ENCODE data around the gene POU2F1.

Gene POU2F1

DNA sequence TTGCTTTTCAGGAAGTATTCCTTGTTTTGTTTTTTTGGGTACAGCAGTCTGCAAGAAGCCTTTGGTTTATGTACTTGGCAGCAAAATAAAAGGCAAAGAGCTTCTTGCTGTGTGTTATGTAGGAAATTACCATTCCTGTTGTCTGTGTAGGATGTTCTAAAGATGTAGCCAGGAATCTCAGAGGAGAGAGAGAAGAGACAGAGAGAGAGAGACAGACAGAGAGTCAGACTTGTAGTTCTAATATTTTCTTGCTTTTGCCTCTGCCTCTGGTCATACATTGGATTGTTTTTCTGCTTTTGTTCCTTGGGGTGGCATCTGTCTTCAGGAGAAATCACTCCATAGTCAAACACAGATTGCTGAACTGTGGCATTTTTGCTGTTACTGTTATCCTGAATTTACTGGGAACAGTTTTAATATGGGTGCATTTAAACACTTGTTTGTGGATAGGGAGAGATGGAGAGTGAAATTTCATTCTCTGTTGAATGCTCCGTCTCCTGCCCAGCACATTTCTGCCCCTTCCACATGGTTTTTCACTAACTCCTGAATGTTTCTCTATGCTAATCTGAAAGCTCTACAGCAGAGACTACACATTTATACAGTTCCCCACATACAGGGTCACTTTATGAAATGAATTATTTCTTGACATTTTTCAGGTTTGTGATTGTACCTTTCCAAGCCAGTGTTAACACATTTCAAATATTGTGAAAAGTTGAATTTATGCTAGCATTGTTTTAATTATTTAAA, 49.8 kb downstream of the POU2F1 start:
- H3K27me3 ChIP-seq (ENCODE audit: low read length): no peaks in the 10 kb centered on the region
- H3K9me3 ChIP-seq (ENCODE audit: insufficient read depth, low read length): no peaks in the 10 kb centered on the region
- no peaks in the 10 kb centered on the region for H4K20me1 ChIP-seq (ENCODE audit: low read depth, low read length)
- no peaks in the 10 kb centered on the region for H3K36me3 ChIP-seq (ENCODE audit: low read length)
- no peak overlapping the region for H3K27ac ChIP-seq (ENCODE audit: low read depth, low read length)
- H3K9ac ChIP-seq (ENCODE audit: low read length): no peak overlapping the region
- no peak overlapping the region for H3K4me3 ChIP-seq (ENCODE audit: insufficient read depth, low read length, poor library complexity, severe bottlenecking)
- H3F3A ChIP-seq (ENCODE audit: insufficient read depth): no peaks in the 10 kb centered on the region
- TF ChIP-seq, protein P1, sequence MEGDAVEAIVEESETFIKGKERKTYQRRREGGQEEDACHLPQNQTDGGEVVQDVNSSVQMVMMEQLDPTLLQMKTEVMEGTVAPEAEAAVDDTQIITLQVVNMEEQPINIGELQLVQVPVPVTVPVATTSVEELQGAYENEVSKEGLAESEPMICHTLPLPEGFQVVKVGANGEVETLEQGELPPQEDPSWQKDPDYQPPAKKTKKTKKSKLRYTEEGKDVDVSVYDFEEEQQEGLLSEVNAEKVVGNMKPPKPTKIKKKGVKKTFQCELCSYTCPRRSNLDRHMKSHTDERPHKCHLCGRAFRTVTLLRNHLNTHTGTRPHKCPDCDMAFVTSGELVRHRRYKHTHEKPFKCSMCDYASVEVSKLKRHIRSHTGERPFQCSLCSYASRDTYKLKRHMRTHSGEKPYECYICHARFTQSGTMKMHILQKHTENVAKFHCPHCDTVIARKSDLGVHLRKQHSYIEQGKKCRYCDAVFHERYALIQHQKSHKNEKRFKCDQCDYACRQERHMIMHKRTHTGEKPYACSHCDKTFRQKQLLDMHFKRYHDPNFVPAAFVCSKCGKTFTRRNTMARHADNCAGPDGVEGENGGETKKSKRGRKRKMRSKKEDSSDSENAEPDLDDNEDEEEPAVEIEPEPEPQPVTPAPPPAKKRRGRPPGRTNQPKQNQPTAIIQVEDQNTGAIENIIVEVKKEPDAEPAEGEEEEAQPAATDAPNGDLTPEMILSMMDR (IDR thresholded peaks at IDR 0.05; ENCODE audit: insufficient read depth, low read length, poor library complexity, severe bottlenecking): no peak
- no peak for TF ChIP-seq EZH2phosphoT487 (conservative IDR thresholded peaks at IDR 0.05; ENCODE audit: low read length)
- no peaks in the 10 kb centered on the region for H3K9me2 ChIP-seq (replicated peaks; ENCODE audit: insufficient read depth, low read length)
- H3K4me2 ChIP-seq (ENCODE audit: low read depth, low read length, poor library complexity, severe bottlenecking): no peak overlapping the region
- no peak overlapping the region for H2AFZ ChIP-seq (ENCODE audit: low read depth, low read length, severe bottlenecking)
- no peaks in the 10 kb centered on the region for H3K79me2 ChIP-seq (ENCODE audit: insufficient read depth, low read length)

DNA sequence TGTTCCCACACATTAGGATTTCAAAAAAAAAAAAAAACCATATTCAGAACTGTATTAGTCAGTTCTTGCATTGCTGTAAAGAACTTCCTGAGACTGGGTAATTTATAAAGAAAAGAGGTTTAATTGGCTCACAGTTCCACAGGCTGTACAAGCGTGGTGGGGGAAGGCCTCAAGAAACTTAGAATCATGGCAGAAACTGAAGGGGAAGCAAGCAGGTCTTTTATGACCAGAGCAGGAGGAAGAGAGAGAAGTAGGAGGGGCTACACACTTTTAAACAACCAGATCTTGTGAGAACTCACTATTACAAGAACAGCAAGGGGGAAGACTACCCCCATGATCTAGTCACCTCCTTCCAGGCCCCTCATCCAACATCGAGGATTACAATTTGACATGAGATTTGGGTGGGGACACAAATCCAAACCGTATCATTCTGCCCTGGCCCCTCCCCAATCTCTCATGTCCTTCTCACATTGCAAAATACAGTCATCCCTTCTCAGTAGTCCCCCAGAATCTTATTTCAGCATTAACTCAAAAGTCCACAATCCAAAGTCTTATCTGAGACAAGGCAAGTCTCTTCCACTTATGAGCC, 51.8 kb downstream of the POU2F1 start:
- no peaks in the 10 kb centered on the region for H3K27me3 ChIP-seq (ENCODE audit: low read length)
- H3K9me2 ChIP-seq (replicated peaks; ENCODE audit: insufficient read depth, low read length): no peaks in the 10 kb centered on the region
- no peaks in the 10 kb centered on the region for H4K20me1 ChIP-seq (ENCODE audit: low read depth, low read length)
- H2AFZ ChIP-seq (ENCODE audit: low read depth, low read length, severe bottlenecking): no peak overlapping the region
- H3K9me3 ChIP-seq (ENCODE audit: insufficient read depth, low read length): no peaks in the 10 kb centered on the region
- H3K79me2 ChIP-seq (ENCODE audit: insufficient read depth, low read length): no peaks in the 10 kb centered on the region
- no peak overlapping the region for H3K4me2 ChIP-seq (ENCODE audit: low read depth, low read length, poor library complexity, severe bottlenecking)
- H3F3A ChIP-seq (ENCODE audit: insufficient read depth): no peaks in the 10 kb centered on the region
- H3K36me3 ChIP-seq (ENCODE audit: low read length): no peaks in the 10 kb centered on the region
- H3K9ac ChIP-seq (ENCODE audit: low read length): no peak overlapping the region
- TF ChIP-seq, protein P1 (IDR thresholded peaks at IDR 0.05; ENCODE audit: insufficient read depth, low read length, poor library complexity, severe bottlenecking): no peak
- H3K27ac ChIP-seq (ENCODE audit: low read depth, low read length): no peak overlapping the region
- no peak overlapping the region for H3K4me3 ChIP-seq (ENCODE audit: insufficient read depth, low read length, poor library complexity, severe bottlenecking)

- Histone ChIP-seq H3K27ac (ENCODE audit: low read depth, low read length) (no peak overlapping the region), H2AFZ (ENCODE audit: low read depth, low read length, severe bottlenecking) (no peak overlapping the region), H3K4me2 (ENCODE audit: low read depth, low read length, poor library complexity, severe bottlenecking) (no peak overlapping the region), H3K36me3 (ENCODE audit: low read length) (no peaks in the 10 kb centered on the region), H3K9me2 (replicated peaks; ENCODE audit: insufficient read depth, low read length) (no peaks in the 10 kb centered on the region), H3K4me3 (ENCODE audit: insufficient read depth, low read length, poor library complexity, severe bottlenecking) (no peak overlapping the region), H3K79me2 (ENCODE audit: insufficient read depth, low read length) (no peaks in the 10 kb centered on the region), H3K27me3 (ENCODE audit: low read length) (no peaks in the 10 kb centered on the region), H3K9me3 (ENCODE audit: insufficient read depth, low read length) (no peaks in the 10 kb centered on the region), H4K20me1 (ENCODE audit: low read depth, low read length) (no peaks in the 10 kb centered on the region), H3K9ac (ENCODE audit: low read length) (no peak overlapping the region), H3F3A (ENCODE audit: insufficient read depth) (no peaks in the 10 kb centered on the region)
- TF ChIP-seq, protein P1 (IDR thresholded peaks at IDR 0.05; ENCODE audit: insufficient read depth, low read length, poor library complexity, severe bottlenecking): no peak
- no peak for TF ChIP-seq EZH2phosphoT487 (conservative IDR thresholded peaks at IDR 0.05; ENCODE audit: low read length)
These were observed 52.5 kb downstream of the POU2F1 start for GRCh38 chr1:167273027-167273800.

Data from SU-DHL-6 (cell line).